ENCODE results near the gene SCAMP2.

The SCAMP2 gene

DNA sequence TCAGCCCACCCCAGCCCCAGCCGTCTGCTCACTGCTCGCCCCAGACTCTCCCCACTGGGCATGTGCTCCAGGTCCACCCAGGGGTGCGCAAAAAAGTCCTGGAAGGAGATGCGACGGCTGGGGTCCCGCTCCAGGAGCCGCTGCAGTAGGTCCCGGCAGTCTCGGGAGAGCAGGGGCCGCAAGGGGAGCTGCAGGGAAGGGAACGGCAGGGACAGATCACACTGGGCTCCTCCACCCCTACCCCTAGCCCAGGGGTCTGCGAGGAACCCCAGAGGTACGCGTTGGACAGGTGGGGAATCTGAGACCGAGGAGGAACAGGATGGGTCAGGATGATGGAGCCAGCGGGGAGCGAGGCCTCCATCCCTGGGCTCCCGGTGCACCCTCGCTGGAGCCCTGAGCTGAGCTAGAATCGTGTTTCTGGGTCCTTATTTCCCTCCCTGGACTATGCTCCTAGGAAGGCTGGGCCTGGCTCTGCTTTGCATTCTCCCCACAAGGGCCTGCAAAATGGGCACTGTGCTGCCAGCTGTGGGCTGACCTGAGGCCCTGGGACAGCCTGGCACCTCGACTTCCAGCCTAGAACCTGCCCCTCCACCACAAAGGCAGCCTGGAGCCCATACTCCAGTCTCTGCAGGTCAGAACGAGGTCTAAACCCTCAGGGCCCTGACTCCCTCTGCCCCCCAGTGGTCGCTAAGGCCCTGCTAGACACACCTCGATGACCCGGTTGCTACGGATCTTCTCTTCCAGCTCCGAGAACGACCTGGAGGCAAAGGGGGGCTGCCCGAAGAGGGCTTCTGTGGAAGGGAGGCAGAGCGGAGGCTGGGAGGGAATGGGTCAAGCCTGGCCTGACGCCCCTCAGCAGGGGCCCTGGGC is 33.4 kb downstream of the SCAMP2 start:
- DNase-seq (ENCODE audit: low read depth in 3 of 3, low spot score in 1 of 3), result no peak

DNA sequence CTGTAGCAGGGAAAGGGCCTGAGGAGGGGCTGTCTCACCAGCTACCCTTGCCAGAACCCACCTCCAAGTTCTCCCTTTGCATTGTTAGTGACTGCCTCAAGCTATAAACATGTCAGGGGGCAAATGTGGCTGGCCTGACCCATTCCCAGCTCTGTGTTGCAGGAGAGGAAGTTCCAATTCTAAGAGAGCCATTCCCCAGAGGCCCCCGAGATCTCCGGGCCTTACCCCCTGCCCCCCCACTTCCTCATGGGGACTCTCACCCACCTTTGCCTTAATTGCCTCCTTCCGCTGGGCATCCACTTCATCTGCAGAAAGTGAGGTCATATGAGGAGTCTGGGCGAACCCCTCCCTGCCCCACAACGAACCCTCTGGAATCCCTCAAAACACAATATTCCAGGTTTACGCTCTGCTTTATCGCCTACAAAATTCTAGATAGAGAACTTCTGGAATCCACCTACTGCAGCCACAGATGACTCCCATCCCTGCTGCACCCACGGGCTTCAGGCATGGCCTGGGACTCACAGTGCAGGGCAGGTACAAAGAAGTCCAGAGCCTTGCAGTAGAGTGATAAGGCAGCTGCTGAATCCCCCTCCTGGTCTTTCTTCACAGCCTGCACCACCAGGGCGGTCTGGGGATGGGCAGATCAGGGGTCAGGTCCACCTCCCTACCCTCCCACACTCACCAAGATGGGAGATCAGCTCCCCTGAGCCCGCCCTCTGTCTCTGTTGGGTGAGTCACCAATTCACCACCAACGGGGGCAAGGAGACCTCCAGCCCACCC is 34.2 kb downstream of the SCAMP2 start:
- DNase-seq (ENCODE audit: low read depth in 3 of 3, low spot score in 1 of 3), result no peak

DNA sequence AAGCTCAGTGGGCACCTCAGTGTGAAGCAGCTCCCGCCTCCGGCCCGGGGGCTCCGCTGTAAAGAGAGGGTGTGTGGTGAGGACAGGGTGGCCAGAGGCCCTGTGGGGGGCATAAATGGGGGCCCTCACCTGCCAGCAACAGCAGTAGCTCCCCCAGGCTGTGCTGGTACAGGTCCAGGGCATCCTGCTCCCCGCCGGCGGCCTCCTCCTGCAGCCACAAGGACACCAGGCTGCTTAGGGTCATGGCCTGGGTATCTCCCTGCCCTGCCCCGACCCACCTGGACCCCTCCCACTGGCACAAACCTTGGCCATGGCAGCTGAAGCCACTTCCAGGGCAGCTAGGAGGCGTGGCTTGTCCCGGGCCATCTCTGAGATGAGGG is 35.0 kb downstream of the SCAMP2 start:
- DNase-seq (ENCODE audit: low read depth in 3 of 3, low spot score in 1 of 3), result no peak

DNA sequence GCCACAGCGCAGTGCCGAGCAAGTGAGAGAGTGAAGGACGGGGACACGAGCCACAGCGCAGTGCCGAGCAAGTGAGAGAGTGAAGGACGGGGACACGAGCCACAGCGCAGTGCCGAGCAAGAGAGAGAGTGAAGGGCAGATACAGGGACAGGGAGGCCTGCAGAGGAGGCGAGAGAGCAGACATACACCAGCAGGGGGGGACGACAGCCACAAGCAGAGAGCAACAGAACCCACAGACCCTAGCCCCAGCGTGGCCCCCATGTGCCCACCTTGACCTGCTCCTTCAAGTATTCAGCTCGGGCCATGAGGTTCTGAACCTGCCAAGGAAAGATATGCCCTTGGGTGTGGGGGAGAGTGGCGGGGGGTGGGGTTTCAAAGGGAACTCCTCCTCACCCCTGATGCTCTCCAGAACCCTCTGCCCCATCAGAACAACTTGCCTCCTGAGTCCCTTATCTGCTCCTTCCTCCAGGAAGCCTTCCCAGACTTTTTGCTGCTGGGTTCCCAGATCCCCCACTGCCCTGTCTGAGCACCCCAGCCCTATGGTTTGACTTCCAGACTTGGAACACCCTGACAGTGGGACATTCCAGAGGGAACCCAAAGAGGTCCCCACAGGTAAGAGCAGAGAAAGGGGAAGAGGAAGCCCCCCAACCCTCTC is 35.6 kb downstream of the SCAMP2 start:
- no peak for DNase-seq (ENCODE audit: low read depth in 3 of 3, low spot score in 1 of 3)

DNA sequence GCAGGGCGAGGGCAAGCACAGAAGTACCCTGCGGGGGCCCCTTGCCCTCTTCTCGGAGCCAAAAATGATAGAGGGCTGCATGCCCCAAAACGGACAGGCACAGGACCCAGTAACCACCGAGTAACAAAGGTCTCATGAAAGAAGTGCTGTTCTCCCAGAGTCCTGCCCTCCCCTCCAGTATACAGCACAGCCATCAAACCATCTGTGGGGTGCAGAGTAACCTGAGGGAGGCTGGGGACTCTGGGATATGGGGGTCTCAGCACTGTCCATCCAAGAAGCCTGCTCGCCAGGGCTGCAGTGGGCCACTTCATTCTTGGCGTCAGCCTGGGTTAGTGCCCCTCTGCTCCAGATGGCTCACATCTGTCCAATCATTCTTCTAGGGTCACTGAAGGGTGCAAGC is 36.3 kb downstream of the SCAMP2 start:
- DNase-seq (ENCODE audit: low read depth in 3 of 3, low spot score in 1 of 3), result no peak

DNA sequence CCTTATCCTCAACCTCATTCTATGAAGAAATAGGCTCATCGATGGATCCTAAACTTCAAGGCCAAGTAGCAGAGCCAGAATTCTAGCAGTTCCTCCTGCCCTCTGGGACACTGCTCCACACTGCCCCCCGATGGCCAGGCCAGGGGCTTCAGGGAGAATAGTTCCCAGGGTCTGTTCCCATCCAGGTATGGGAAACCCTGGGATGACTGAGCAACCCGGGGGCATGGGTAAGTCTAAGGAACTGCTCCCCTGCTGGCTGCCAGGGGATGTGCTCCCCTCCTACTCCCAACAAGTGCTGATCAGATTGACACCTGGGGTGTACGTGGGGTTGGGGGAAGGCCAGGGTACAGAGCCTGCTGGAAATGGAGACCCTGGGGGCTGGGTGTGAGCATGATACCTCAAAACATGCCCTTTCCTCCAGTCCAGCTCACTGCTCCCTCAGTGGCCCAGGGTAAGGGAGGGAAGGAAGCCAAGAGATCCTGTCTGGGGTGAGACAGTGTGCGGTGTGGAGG is 37.8 kb downstream of the SCAMP2 start:
- DNase-seq (ENCODE audit: low read depth in 3 of 3, low spot score in 1 of 3), result peak in 1 of 3 donors; percentile 46

DNA sequence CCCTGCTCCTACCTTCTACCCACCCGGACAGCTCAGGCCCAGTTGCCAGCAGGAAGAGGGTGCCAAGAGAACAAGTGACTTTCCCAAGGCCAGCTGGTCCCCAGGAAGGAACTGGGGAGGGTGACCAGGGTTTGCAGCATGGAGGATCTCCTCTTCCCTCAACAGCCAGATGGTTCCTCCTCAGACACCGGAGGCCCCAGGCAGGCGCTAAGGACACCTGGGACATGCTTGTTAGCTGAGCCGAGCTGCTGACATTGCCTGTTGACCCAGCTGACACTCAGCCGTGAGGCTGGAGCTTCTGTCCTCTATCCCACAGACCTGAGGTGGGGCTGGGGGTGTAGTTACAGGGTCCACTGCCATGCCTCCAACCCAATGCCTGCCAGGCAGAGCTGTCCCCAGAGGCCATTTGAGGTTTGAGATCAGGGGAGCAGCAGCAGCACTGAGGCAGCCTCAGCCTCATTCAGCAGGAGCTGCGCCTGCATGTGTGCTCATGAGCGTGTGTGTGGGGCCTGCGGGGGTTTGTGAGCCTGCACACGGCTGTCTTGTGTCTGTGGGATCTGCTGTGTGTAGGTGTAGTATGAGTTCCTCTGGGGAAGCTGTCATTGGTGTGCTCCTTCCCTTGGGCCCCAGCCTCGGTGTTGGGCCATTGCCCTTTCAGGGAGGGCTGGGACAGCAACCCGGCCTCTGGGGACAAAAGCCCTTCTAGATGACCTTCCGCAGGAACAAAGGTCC is 39.6 kb downstream of the SCAMP2 start:
- DNase-seq (ENCODE audit: low read depth in 3 of 3, low spot score in 1 of 3), result no peak

DNA sequence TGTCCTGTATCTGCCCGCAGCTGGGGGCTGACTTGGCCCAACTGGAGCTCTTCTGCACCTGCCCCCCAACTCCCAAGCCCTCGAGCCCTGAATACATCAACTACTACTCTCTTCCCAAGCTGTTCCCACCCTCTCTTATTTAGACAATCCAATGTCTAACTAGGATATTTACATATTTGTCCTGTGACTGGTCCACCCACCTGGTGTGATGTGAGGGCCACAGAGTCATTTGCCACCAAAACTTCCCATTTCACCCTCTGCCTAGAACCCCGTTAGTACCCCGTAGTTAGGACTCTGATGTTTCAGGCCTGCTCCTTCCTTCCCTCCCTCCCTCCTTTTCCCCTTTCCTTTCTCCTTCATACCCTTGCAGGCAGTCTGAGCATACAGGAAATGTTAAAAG is 40.3 kb downstream of the SCAMP2 start:
- DNase-seq (ENCODE audit: low read depth in 3 of 3, low spot score in 1 of 3), result no peak

DNA sequence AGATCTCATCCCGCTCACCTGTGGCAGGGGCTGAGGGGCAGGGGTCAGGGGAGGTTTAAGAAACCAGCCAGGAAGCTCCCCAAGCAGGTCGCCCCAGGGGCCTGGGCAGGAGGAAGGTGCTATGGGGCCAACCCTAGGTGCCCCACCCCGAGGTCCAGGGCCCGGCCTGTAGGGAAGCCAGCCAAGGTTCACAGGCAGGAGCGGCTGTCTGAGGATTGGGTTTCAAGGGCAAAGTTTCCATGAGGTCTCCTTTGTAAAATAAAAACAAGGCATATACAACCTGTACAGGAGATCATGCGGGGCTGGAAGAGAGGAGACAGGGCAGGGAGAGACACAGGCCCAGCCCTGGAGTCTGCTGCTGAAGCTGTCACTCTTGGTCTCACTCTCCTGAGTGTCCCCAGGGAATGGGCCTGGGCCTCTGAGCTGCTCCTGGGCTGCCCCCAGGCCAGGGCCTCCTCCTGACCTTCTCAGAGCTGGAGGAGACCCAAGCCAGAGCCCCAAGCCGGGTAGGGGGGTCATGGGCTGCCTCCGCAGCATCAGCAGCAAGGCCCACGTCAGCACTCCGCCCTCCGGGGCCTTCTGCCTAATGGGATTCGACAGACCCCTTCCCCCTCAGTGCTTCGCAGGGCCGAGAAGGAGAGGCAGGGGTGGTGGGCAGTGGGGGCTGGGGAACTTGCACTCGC is 41.2 kb downstream of the SCAMP2 start:
- no peak for DNase-seq (ENCODE audit: low read depth in 3 of 3, low spot score in 1 of 3)

DNA sequence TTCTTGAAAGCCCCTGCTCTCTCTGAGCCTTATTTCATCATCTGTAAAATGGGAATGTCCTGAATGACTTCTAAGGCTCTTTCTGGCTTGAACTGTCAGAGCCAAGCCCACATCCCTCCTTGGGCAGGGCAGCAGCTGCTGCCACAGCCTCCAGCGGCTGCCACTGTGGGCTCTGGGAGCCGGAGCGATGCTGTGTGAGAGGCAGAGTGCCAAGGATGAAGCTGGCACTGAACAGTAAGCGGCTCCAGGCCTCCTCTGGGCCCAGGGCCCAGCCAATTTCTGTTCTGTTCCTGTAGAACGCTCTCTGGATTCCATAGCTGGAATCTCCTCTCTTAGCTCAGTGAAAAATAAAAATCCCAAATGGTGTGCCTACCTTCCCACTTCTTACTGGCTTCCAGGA is 42.3 kb downstream of the SCAMP2 start:
- DNase-seq (ENCODE audit: low read depth in 3 of 3, low spot score in 1 of 3), result no peak

DNA sequence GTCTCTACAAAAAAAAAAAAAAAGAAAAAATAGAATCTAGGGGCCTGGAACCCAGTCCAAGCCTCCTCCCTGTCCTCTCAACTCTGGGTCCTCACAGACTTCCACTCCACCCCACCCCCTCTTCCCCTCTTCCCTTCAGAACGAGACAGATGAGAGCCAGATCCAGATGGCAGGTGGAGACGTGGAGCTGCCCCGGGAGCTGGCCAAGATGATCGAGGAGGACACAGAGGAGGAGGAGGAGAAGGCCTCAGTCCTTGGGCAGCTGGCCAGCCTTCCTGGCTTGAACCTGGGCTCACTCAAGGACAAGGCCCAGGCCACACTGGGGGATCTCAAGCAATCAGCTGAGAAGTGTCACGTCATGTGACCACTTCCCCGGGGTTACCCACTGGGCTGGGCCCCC is 43.2 kb downstream of the SCAMP2 start:
- no peak for DNase-seq (ENCODE audit: low read depth in 3 of 3, low spot score in 1 of 3)

DNA sequence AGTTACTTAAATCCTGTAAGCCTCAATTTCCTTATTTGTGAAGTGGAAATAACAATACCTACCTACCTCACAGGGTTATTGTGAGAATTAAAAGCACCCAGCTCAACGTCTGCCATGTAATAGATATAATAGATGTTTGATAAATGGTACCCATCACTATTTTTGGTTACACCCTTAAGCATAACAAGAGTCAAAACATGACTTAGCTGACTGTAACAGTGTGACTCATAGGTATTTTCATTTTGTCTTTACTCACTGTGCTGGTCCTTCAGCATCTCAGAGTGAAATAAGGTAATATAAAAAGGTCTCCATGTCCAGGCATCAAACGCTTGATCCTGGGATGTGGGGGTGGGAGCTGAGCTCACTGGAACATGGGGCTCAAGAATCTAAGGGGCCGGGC is 43.7 kb downstream of the SCAMP2 start:
- DNase-seq (ENCODE audit: low read depth in 3 of 3, low spot score in 1 of 3), result no peak

DNA sequence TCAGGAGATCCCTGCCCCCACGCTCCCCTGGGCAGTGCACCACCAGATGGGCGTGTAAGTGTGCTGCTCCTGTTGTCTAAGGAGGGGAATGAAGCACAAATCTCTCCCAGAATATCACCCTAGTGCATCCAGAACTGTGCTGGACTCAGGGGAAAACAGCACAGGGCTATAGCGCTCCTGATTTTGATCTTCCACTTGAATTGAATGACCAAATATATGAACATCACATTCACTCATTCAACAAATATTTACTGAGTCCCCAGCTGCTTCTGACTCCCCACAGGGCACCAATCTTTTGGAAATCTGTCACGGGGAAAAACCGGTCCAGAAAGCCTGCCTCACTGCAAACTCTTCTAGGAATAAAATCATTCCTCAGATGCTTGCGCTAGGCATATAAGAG is 44.3 kb downstream of the SCAMP2 start:
- DNase-seq (ENCODE audit: low read depth in 3 of 3, low spot score in 1 of 3), result no peak

DNA sequence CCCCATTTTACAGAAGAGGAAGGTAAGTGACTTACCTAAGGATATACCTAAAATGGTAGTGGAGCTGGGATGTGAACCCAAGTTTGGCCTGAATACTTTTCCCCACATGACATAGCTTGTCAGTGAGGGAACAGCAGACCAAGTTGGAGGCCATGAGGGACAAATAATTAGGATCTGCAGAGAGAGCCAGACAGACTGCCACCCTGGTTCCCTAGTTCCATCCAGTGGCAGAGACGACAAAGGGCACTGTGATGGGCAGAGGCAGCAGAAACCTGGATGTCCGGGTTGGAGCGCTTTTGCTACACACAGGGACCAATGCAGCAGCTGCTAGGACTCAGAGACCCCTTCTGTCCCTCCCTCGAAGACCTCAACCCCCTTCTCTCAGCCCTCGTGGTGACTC is 45.6 kb downstream of the SCAMP2 start:
- no peak for DNase-seq (ENCODE audit: low read depth in 3 of 3, low spot score in 1 of 3)

DNA sequence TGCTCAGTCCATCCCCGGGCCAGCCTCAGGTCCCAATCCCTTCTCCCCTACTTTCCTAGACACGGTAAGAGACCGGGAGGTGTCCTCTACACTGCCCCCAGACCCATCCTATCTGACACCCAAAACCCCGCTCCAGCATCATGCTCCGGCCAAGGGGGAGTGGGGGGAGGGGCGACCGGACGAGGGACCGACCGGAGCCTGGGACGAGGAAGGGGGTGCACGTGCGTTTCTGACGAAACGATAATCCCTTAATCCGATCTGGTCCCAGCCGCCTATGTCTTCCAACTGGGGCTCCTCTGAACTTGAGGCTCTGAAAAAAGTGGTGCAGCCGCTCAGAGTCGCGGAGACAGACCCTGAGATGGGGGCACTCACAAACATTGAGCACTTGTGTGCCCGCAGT is 46.2 kb downstream of the SCAMP2 start:
- no peak for DNase-seq (ENCODE audit: low read depth in 3 of 3, low spot score in 1 of 3)

DNA sequence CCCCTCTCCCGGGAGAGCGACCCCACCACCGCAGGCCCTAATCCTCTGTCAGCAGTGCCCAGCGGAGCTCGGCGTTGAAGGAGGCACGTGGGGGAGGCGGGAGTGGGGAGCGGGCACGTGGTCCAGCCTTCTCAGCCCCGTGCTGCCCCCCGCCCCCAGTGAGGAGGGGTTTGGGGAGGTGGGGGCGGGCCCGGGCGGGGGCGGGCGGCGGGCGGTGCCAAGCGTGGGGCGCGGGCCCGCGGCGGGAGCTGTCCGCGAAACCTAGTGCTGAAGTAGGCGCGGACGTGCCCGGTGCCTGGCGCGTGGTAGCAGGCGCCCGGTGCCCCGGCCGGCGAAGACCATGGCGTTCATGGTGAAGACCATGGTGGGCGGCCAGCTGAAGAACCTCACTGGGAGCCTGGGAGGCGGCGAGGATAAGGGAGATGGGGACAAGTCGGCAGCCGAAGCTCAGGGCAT is 46.8 kb downstream of the SCAMP2 start, which contains the start of gene CPLX3:
Gene CPLX3 (plus strand): TSS at position 264 of the 456 bp plus-strand sequence. CDS start 77 bp downstream, at position 341.
- peak in 1 of 3 donors; percentile 44 for DNase-seq (ENCODE audit: low read depth in 3 of 3, low spot score in 1 of 3)

DNA sequence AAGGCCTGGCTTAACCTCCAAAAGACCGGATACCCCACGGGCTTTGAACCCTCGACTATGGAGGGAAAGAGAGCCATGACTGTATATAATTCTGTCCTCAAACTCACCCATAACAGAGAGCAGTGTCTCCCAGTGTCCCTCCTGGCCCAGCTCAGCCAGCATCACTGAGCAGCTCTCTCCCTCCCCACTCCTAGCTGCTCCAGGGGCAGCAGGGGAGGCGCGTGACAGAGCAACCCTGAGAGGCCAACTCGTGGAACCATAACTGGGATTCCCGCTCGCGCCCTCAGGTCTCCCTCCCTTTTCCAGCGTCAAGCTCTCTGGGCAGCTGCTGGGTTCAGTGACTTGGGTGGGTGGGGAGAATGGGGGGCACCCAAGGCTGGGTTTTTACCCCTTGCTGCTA is 47.3 kb downstream of the SCAMP2 start:
- DNase-seq (ENCODE audit: low read depth in 3 of 3, low spot score in 1 of 3), result no peak

DNA sequence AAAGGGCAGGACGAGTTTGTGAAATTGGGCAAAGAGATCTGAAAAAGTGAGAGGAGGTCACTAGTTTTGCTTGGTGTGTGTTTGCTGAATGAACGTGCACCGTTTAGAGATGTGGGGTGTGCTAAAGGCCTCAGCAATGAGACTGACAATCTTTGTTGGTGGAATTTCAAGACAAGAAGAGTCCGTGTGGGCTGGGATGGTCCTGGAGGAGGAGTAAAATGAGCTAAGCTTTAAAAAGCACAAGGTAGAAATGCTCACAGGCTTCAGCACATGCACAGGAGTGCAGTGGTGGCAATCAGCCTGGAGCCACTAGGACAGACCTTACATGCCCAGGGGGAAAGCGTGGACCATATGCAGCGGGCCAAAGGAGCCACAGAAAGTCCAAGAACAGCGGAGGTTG is 48.2 kb downstream of the SCAMP2 start:
- no peak for DNase-seq (ENCODE audit: low read depth in 3 of 3, low spot score in 1 of 3)

DNA sequence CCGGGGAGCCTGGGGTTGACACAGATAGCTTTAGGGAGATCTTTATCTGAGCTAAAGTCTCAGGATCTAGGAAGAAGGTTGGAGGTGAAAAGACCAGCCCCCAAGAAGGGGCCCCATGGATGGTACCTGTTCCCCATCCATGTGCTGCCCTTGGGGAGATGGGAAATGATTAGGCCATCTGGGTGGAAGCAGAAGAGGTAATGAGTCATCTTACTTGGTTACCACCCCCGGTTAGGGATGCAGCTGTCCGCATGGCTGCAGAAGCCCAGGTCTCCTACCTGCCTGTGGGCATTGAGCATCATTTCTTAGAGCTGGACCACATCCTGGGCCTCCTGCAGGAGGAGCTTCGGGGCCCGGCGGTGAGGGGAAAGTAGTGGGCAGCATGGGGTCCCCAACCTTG is 49.8 kb downstream of the SCAMP2 start:
- DNase-seq (ENCODE audit: low read depth in 3 of 3, low spot score in 1 of 3), result no peak

DNA sequence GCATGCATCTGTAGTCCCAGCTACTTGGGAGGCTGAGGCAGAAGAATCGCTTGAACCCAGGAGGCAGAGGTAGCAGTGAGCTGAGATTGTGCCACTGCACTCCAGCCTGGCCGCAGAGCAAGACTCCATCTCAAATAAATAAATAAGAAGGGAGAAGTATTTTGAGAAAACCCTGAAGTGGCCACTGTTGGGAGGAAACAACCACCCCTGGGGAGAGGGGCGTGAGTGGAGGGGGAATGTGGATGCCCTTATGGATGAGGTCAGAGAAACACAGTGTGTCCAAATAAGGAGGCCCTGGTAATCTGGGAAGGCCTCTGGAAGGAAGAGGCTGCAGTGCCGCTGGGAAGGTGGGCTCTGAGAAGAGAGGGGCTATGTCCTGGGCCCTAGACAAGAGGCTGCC is 50.9 kb downstream of the SCAMP2 start:
- DNase-seq (ENCODE audit: low read depth in 3 of 3, low spot score in 1 of 3), result no peak

Measured in stimulated activated CD4-positive, alpha-beta T cell treated with anti-CD3 and anti-CD28 coated beads, TNF-alpha, amount 100 ng/mL, for 1 hour (primary cell).